Measurements from ENCODE around the gene SCAP.

The SCAP gene

GRCh38 chr3:47412842-47413520 lies 62.8 kb downstream of the SCAP start:
- FAIRE-seq = no peak

- FAIRE-seq = no peak
Measured at GRCh38 chr3:47412453-47412756, 63.3 kb downstream of the SCAP start.

- FAIRE-seq = no peak
Measured at GRCh38 chr3:47411696-47412452, 63.9 kb downstream of the SCAP start.

- no peak for FAIRE-seq
Measured at GRCh38 chr3:47410801-47411646, 64.7 kb downstream of the SCAP start.

GRCh38 chr3:47410417-47410720 lies 65.4 kb downstream of the SCAP start:
- FAIRE-seq = no peak

- no peak for FAIRE-seq
Measured at GRCh38 chr3:47409688-47410416, 65.9 kb downstream of the SCAP start.

GRCh38 chr3:47409284-47409683 lies 66.5 kb downstream of the SCAP start:
- no peak for FAIRE-seq

GRCh38 chr3:47408839-47409229 lies 66.9 kb downstream of the SCAP start:
- FAIRE-seq = no peak

GRCh38 chr3:47407896-47408838 lies 67.6 kb downstream of the SCAP start:
- no peak for FAIRE-seq

- FAIRE-seq = no peak
Measured at GRCh38 chr3:47407237-47407636, 68.5 kb downstream of the SCAP start.

GRCh38 chr3:47406762-47407149 lies 69.0 kb downstream of the SCAP start:
- FAIRE-seq = no peak

- no peak for FAIRE-seq
Measured at GRCh38 chr3:47405820-47406761, 69.7 kb downstream of the SCAP start.

- FAIRE-seq = no peak
Measured at GRCh38 chr3:47404955-47405790, 70.6 kb downstream of the SCAP start.

- no peak for FAIRE-seq
Measured at GRCh38 chr3:47404431-47404876, 71.3 kb downstream of the SCAP start.

GRCh38 chr3:47399531-47400270 lies 76.0 kb downstream of the SCAP start:
- no peak for FAIRE-seq

GRCh38 chr3:47399016-47399415 lies 76.7 kb downstream of the SCAP start:
- FAIRE-seq = no peak

GRCh38 chr3:47398228-47398627 lies 77.5 kb downstream of the SCAP start:
- FAIRE-seq = no peak

- no peak for FAIRE-seq
Measured at GRCh38 chr3:47394881-47395280, 80.9 kb downstream of the SCAP start.
